NCI-H1417 (cell line): ENCODE data around the gene CA10.

Source experiments
- DNase-seq, 3 experiments: peaks; one replicate each; lab custom pipeline; 2025; lab: John Stamatoyannopoulos, UW

Gene CA10

GRCh38 chr17:52048137-52048898 is 110.2 kb downstream of the CA10 start:
- no peak for DNase-seq

GRCh38 chr17:52047086-52047485 is 111.4 kb downstream of the CA10 start:
- no peak for DNase-seq

- DNase-seq = no peak
These were observed 117.3 kb downstream of the CA10 start for GRCh38 chr17:52041123-52041617.

- DNase-seq = no peak
These were observed 122.1 kb downstream of the CA10 start for GRCh38 chr17:52036416-52036815.

- no peak for DNase-seq
These were observed 123.1 kb downstream of the CA10 start for GRCh38 chr17:52035336-52035915.

- no peak for DNase-seq
These were observed 126.1 kb downstream of the CA10 start for GRCh38 chr17:52032454-52032853.

- no peak for DNase-seq
These were observed 128.5 kb downstream of the CA10 start for GRCh38 chr17:52030052-52030451.

- DNase-seq = no peak
These were observed 130.8 kb downstream of the CA10 start for GRCh38 chr17:52027620-52028295.

- no peak for DNase-seq
These were observed 131.4 kb downstream of the CA10 start for GRCh38 chr17:52027081-52027480.

GRCh38 chr17:52026075-52026474 is 132.4 kb downstream of the CA10 start:
- DNase-seq = no peak

- DNase-seq = no peak
These were observed 133.3 kb downstream of the CA10 start for GRCh38 chr17:52025236-52025635.

- DNase-seq = no peak
These were observed 134.1 kb downstream of the CA10 start for GRCh38 chr17:52024300-52024870.

GRCh38 chr17:52011064-52011463 is 147.4 kb downstream of the CA10 start:
- DNase-seq = no peak

- no peak for DNase-seq
These were observed 158.9 kb downstream of the CA10 start for GRCh38 chr17:51999654-52000053.

- DNase-seq = peak in 1 of 3 experiments; percentile 54
These were observed 160.8 kb downstream of the CA10 start for GRCh38 chr17:51997723-51998122.

- no peak for DNase-seq
These were observed 162.6 kb downstream of the CA10 start for GRCh38 chr17:51995797-51996403.

GRCh38 chr17:51992864-51993416 is 165.6 kb downstream of the CA10 start:
- no peak for DNase-seq

GRCh38 chr17:51971121-51971520 is 187.4 kb downstream of the CA10 start:
- no peak for DNase-seq

- no peak for DNase-seq
These were observed 196.8 kb downstream of the CA10 start for GRCh38 chr17:51961689-51962088.

- DNase-seq = no peak
These were observed 200.7 kb downstream of the CA10 start for GRCh38 chr17:51957786-51958185.

- no peak for DNase-seq
These were observed 203.3 kb downstream of the CA10 start for GRCh38 chr17:51955245-51955644.

GRCh38 chr17:51954232-51954765 is 204.2 kb downstream of the CA10 start:
- DNase-seq = peak in 1 of 3 experiments; percentile 85
